IMR-90 (cell line): ENCODE measurements around the gene OR52N2. TPM values are rescaled to one million over a fixed set of nuclear protein-coding genes. Genes with fewer than 3 reads are reported as not detected.

Experiments used
- ATAC-seq: fragments of 200-7000 bp; cut with Tn5 transposase; 2 replicates; pipeline ENCODE4 v1.9.1; 2020; ENCODE audit warnings: low read depth, mild to moderate bottlenecking, moderate library complexity
- BruUV-seq: library from RNA; stranded (reverse); fragments of 400-500 nt; replicated peaks from 2 replicates; lab custom pipeline; 2021; lab: Mats Ljungman, UMichigan
- CTCF ChIA-PET: fragments of 300-600 bp; formaldehyde crosslinking; extraction: SDS; loops from one replicate; lab custom pipeline; 2021; ENCODE audit warnings: antibody characterized with exemption; lab: Yijun Ruan, JAX
- POLR2A ChIA-PET: fragments of 300-600 bp; sonication (Branson Sonifier 250); formaldehyde crosslinking; loops from one replicate; lab custom pipeline; 2022; ENCODE audit warnings: antibody characterized with exemption; ENCODE audit not compliant: unreplicated experiment; lab: Charles Lee
- DNase-seq: peaks from one replicate; pipeline ENCODE4 v3.0.0; 2013
- H2AFZ ChIP-seq: replicated peaks from 2 replicates; pipeline ENCODE3; 2013; ENCODE audit warnings: low read length, mild to moderate bottlenecking; ENCODE audit not compliant: poor library complexity
- H2AK5ac ChIP-seq: 2 replicates; pipeline ENCODE4 v1.6.1; 2013; ENCODE audit warnings: low read depth, low read length, inconsistent platforms
- H2AK9ac ChIP-seq: replicated peaks from 2 replicates; pipeline ENCODE3; 2013; ENCODE audit warnings: mild to moderate bottlenecking, low read depth, low read length, moderate library complexity; ENCODE audit not compliant: poor library complexity
- H2BK120ac ChIP-seq: 2 replicates; pipeline ENCODE4 v1.6.1; 2013; ENCODE audit warnings: low read depth, low read length, inconsistent platforms
- H2BK15ac ChIP-seq: 3 replicates; pipeline ENCODE4 v1.6.1; 2013; ENCODE audit warnings: low read depth, low read length, inconsistent platforms
- H2BK20ac ChIP-seq: 2 replicates; pipeline ENCODE4 v1.6.1; 2013; ENCODE audit warnings: low read depth, mild to moderate bottlenecking, inconsistent platforms, low read length, moderate library complexity
- H2BK5ac ChIP-seq: 2 replicates; pipeline ENCODE4 v1.6.1; 2013; ENCODE audit warnings: mild to moderate bottlenecking, low read depth, low read length, inconsistent platforms; ENCODE audit not compliant: poor library complexity, severe bottlenecking
- H3K14ac ChIP-seq: replicated peaks from 2 replicates; pipeline ENCODE4 v1.6.1; 2013; ENCODE audit warnings: low read depth, low read length, inconsistent platforms
- H3K18ac ChIP-seq: 2 replicates; pipeline ENCODE4 v1.6.1; 2013; ENCODE audit warnings: low read depth, low read length, control low read depth
- H3K23ac ChIP-seq: 2 replicates; pipeline ENCODE4 v1.6.1; 2013; ENCODE audit warnings: low read depth, low read length, inconsistent platforms
- H3K27ac ChIP-seq: 2 replicates; pipeline ENCODE4 v1.5.1; 2013; ENCODE audit warnings: mild to moderate bottlenecking, control low read depth, low read length; ENCODE audit not compliant: insufficient read depth
- H3K27me3 ChIP-seq: 2 replicates; pipeline ENCODE4 v1.6.1; 2013; ENCODE audit warnings: low read length; ENCODE audit not compliant: control insufficient read depth, insufficient read depth
- H3K36me3 ChIP-seq: 2 replicates; pipeline ENCODE4 v1.6.1; 2013; ENCODE audit warnings: low read length, mixed read lengths; ENCODE audit not compliant: control insufficient read depth, insufficient read depth
- H3K4ac ChIP-seq: 2 replicates; pipeline ENCODE4 v1.6.1; 2013; ENCODE audit warnings: low read depth, low read length, inconsistent platforms
- H3K4me1 ChIP-seq: 2 replicates; pipeline ENCODE4 v1.6.1; 2013; ENCODE audit warnings: low read length, mixed read lengths; ENCODE audit not compliant: control insufficient read depth, insufficient read depth
- H3K4me2 ChIP-seq: 2 replicates; pipeline ENCODE4 v1.6.1; 2013; ENCODE audit warnings: low read depth, mild to moderate bottlenecking, control low read depth, low read length, moderate library complexity
- H3K4me3 ChIP-seq: 2 replicates; pipeline ENCODE4 v1.5.1; 2013; ENCODE audit warnings: low read depth, mild to moderate bottlenecking, control low read depth, low read length, moderate library complexity; ENCODE audit not compliant: insufficient read depth
- H3K56ac ChIP-seq: 2 replicates; pipeline ENCODE4 v1.6.1; 2013; ENCODE audit warnings: low read length, inconsistent platforms; ENCODE audit not compliant: insufficient read depth; ENCODE audit errors: extremely low read depth
- H3K79me1 ChIP-seq, 2 experiments: 2 replicates each; pipeline ENCODE4 v1.6.1; 2013; ENCODE audit warnings: low read length in 2 of 2, inconsistent platforms in 1 of 2, low read depth in 1 of 2
- H3K9ac ChIP-seq: 2 replicates; pipeline ENCODE4 v1.6.1; 2013; ENCODE audit warnings: low read depth, low read length, control low read depth
- H3K9me1 ChIP-seq: 2 replicates; pipeline ENCODE4 v1.6.1; 2013; ENCODE audit warnings: low read length, inconsistent platforms; ENCODE audit not compliant: insufficient read depth
- H3K9me3 ChIP-seq: 2 replicates; pipeline ENCODE4 v1.6.1; 2013; ENCODE audit warnings: low read length; ENCODE audit not compliant: control insufficient read depth, insufficient read depth
- H4K20me1 ChIP-seq: 2 replicates; pipeline ENCODE4 v1.6.1; 2013; ENCODE audit warnings: low read length, inconsistent platforms; ENCODE audit not compliant: insufficient read depth
- H4K5ac ChIP-seq: 2 replicates; pipeline ENCODE4 v1.6.1; 2013; ENCODE audit warnings: mild to moderate bottlenecking, low read depth, low read length, control low read depth
- H4K8ac ChIP-seq, 2 experiments: 2 replicates each; pipeline ENCODE4 v1.6.1; 2013; ENCODE audit warnings: low read depth in 2 of 2, low read length in 2 of 2, control low read depth in 1 of 2, inconsistent platforms in 1 of 2
- H4K91ac ChIP-seq: 2 replicates; pipeline ENCODE4 v1.6.1; 2013; ENCODE audit warnings: low read depth, low read length, inconsistent platforms; ENCODE audit not compliant: insufficient read depth
- MXI1 ChIP-seq: IDR thresholded peaks from 2 replicates; pipeline ENCODE4 v1.6.1; 2012; ENCODE audit warnings: low read depth, mild to moderate bottlenecking, low read length, moderate library complexity, borderline replicate concordance
- POLR2A ChIP-seq: IDR thresholded peaks from 2 replicates; pipeline ENCODE4 v1.6.1; 2012; ENCODE audit warnings: mild to moderate bottlenecking, low read depth, low read length
- WGBS, 2 experiments: methylation state at CpG; one replicate each; pipeline versions ENCODE4 v1.1.5 to v1.1.7; 2013; ENCODE audit warnings: missing lambda C conversion rate in 2 of 2; ENCODE audit not compliant: insufficient read length in 1 of 2; ENCODE audit errors: extremely low coverage in 2 of 2; 5-methylcytosine and 5-hydroxymethylcytosine counted together
- dilution Hi-C: fragments of 300-500 bp; cut with HindIII; formaldehyde crosslinking; loops from one replicate; pipeline ENCODE4 v1.14.3; 2018; ENCODE audit warnings: low sequenced_read_pairs; ENCODE audit not compliant: unreplicated experiment
- in situ Hi-C: fragments of 300-500 bp; cut with MboI; formaldehyde crosslinking; loops from 3 replicates; pipeline ENCODE4 v1.14.3; 2019; ENCODE audit warnings: low sequenced_read_pairs, inconsistent platforms, mixed read lengths
- intact Hi-C: fragments of 100-400 bp; cut with micrococcal nuclease; formaldehyde crosslinking; loops from 2 replicates; pipeline ENCODE4 v1.10.0; 2022
- polyA plus RNA-seq, 3 experiments: library from polyadenylated mRNA; depleted of rRNA; stranded (reverse); fragments of >200 nt; gene quantifications; 2 replicates each; pipeline ENCODE4 v1.2.3, GENCODE V29; 2012; ENCODE audit warnings: low replicate concordance in 1 of 3
- total RNA-seq: library from RNA; depleted of rRNA; stranded (reverse); fragments of >200 nt; gene quantifications from 2 replicates; pipeline ENCODE4 v1.2.3, GENCODE V29; 2012
- TF ChIP-seq, protein P1 (sequence below): fragments of 150-350 bp; IDR thresholded peaks from 2 replicates; pipeline ENCODE4 v1.6.1; 2017; ENCODE audit warnings: mild to moderate bottlenecking, antibody characterized with exemption, low read length, low read depth

OR52N2 gene
- total and polyA plus RNA-seq, 2 of the 4 experiments (the other 2 are of a cell fraction) = not detected

- in situ Hi-C loops = no loop called here
These were observed 1.4 kb downstream of the OR52N2 start for GRCh38 chr11:5809905-5810795.

More at GRCh38 chr11:5809905-5810795, 1.4 kb downstream of the OR52N2 start:
- intact Hi-C loops = loop anchor here (2.0 to 10.0 kb wide), 5 partner anchors 125 to 1625 kb away; partner anchors contain the start of gene TRIM5
- H2AFZ ChIP-seq = no peak overlapping the region
- CTCF ChIA-PET = interaction anchor here (0.6 to 1.9 kb wide), 2 partner anchors 126 to 334 kb away, joined by 4 to 8 read pairs; no protein-coding TSS in a partner anchor
- POLR2A ChIA-PET = no interaction called here
- no peak overlapping the region for H2BK120ac ChIP-seq
- no peak overlapping the region for H4K91ac ChIP-seq
- no peaks in the 10 kb centered on the region for H3K36me3 ChIP-seq
- H3K4ac ChIP-seq = no peak overlapping the region
- H3K9me3 ChIP-seq = no peaks in the 10 kb centered on the region
- no peaks in the 10 kb centered on the region for H3K79me1 ChIP-seq
- ATAC-seq (no peak), DNase-seq (no peak)
- H3K23ac ChIP-seq = no peak overlapping the region
- no peak overlapping the region for H2BK5ac ChIP-seq
- no peak overlapping the region for H3K9ac ChIP-seq
- WGBS, 2 experiments = 100% methylated on average over 1 of the region's 6 CpGs; no CpG with 5 or more reads in 1 of the 2 experiments
- no peak overlapping the region for H4K5ac ChIP-seq
- TF ChIP-seq, protein P1, sequence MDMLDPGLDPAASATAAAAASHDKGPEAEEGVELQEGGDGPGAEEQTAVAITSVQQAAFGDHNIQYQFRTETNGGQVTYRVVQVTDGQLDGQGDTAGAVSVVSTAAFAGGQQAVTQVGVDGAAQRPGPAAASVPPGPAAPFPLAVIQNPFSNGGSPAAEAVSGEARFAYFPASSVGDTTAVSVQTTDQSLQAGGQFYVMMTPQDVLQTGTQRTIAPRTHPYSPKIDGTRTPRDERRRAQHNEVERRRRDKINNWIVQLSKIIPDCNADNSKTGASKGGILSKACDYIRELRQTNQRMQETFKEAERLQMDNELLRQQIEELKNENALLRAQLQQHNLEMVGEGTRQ = no peak
- TF ChIP-seq MXI1 (no peak), POLR2A (no peak)
- H2BK15ac ChIP-seq = no peak overlapping the region
- BruUV-seq = no TSS peak
- no peak overlapping the region for H3K14ac ChIP-seq
- no peak overlapping the region for H4K8ac ChIP-seq
- no peaks in the 10 kb centered on the region for H3K9me1 ChIP-seq
- no peak overlapping the region for H2BK20ac ChIP-seq
- H3K4me3 ChIP-seq = no peak overlapping the region
- H4K20me1 ChIP-seq = no peaks in the 10 kb centered on the region
- no peak overlapping the region for H3K27ac ChIP-seq
- no peaks in the 10 kb centered on the region for H3K4me1 ChIP-seq
- H3K4me2 ChIP-seq = no peak overlapping the region
- H2AK9ac ChIP-seq = no peak overlapping the region
- no peak overlapping the region for H2AK5ac ChIP-seq
- H3K27me3 ChIP-seq = peaks cover 5% of the 10 kb centered on the region
- dilution Hi-C loops = no loop called here
- H3K56ac ChIP-seq = no peak overlapping the region
- H3K18ac ChIP-seq = no peak overlapping the region
